Measurements from ENCODE around the gene HNRNPA3.

The HNRNPA3 gene

DNA sequence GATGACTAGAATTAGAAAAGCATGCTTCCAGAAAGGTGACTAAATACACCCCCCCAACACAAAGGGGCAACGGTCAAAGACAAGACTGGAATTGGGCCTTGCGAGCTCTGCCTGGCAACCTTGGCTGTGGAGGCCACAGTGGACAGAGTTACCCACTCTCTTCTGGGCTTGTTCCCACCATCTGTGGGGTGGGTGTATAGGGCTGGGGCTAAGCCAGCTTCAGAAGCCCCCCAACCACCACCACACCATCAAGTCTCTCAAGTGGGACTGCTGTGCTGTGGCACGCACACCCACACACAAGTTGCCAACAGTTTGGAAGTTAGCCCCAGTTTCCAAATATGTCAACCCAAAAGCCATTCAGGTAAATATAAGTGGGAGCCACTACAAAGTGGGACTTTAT is 44.1 kb downstream of the HNRNPA3 start:
- H2AFZ ChIP-seq (ENCODE audit: low read depth, low read length, severe bottlenecking) = no peak overlapping the region
- no peaks in the 10 kb centered on the region for H3K27me3 ChIP-seq (ENCODE audit: low read length)
- H3K9me3 ChIP-seq (ENCODE audit: insufficient read depth, low read length) = no peaks in the 10 kb centered on the region
- no peak overlapping the region for H3K27ac ChIP-seq (ENCODE audit: low read depth, low read length)
- no peak for TF ChIP-seq EZH2phosphoT487 (conservative IDR thresholded peaks at IDR 0.05; ENCODE audit: low read length)
- TF ChIP-seq, protein P1, sequence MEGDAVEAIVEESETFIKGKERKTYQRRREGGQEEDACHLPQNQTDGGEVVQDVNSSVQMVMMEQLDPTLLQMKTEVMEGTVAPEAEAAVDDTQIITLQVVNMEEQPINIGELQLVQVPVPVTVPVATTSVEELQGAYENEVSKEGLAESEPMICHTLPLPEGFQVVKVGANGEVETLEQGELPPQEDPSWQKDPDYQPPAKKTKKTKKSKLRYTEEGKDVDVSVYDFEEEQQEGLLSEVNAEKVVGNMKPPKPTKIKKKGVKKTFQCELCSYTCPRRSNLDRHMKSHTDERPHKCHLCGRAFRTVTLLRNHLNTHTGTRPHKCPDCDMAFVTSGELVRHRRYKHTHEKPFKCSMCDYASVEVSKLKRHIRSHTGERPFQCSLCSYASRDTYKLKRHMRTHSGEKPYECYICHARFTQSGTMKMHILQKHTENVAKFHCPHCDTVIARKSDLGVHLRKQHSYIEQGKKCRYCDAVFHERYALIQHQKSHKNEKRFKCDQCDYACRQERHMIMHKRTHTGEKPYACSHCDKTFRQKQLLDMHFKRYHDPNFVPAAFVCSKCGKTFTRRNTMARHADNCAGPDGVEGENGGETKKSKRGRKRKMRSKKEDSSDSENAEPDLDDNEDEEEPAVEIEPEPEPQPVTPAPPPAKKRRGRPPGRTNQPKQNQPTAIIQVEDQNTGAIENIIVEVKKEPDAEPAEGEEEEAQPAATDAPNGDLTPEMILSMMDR (IDR thresholded peaks at IDR 0.05; ENCODE audit: insufficient read depth, low read length, poor library complexity, severe bottlenecking) = no peak
- H3F3A ChIP-seq (ENCODE audit: insufficient read depth) = no peaks in the 10 kb centered on the region
- peaks cover 49% of the 10 kb centered on the region; the same call in 1 of the 2 replicates for H4K20me1 ChIP-seq (ENCODE audit: low read depth, low read length)
- H3K4me3 ChIP-seq (ENCODE audit: insufficient read depth, low read length, poor library complexity, severe bottlenecking) = no peak overlapping the region
- peaks cover 100% of the 10 kb centered on the region for H3K79me2 ChIP-seq (ENCODE audit: insufficient read depth, low read length)
- H3K9me2 ChIP-seq (replicated peaks; ENCODE audit: insufficient read depth, low read length) = no peaks in the 10 kb centered on the region
- no peak overlapping the region for H3K4me2 ChIP-seq (ENCODE audit: low read depth, low read length, poor library complexity, severe bottlenecking)
- H3K36me3 ChIP-seq (ENCODE audit: low read length) = peaks cover 3% of the 10 kb centered on the region; the same call in 1 of the 2 replicates
- H3K9ac ChIP-seq (ENCODE audit: low read length) = no peak overlapping the region

DNA sequence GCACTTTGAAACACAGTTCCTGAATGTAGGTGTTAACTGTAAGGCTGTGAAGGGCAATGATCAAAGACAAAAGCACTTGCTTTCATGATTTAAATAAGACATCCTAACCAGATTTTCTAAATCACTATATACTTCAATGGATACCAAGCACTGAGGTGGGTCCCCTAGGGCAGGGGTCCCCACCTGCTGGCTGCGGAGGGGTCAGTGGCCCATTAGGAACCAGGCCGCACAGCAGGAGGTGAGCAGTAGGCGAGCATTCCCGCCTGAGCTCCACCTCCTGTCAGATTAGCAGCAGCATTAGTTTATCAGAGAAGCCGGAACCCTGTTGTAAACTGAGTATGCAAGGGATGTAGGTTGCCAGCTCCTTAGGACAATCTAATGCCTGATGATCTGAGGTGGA is 44.9 kb downstream of the HNRNPA3 start:
- Histone ChIP-seq H3K27ac (ENCODE audit: low read depth, low read length) (no peak overlapping the region), H3K36me3 (ENCODE audit: low read length) (peaks cover 3% of the 10 kb centered on the region; the same call in 1 of the 2 replicates), H3K9me2 (replicated peaks; ENCODE audit: insufficient read depth, low read length) (no peaks in the 10 kb centered on the region), H3K4me3 (ENCODE audit: insufficient read depth, low read length, poor library complexity, severe bottlenecking) (no peak overlapping the region), H2AFZ (ENCODE audit: low read depth, low read length, severe bottlenecking) (no peak overlapping the region), H3K27me3 (ENCODE audit: low read length) (no peaks in the 10 kb centered on the region), H3K9me3 (ENCODE audit: insufficient read depth, low read length) (no peaks in the 10 kb centered on the region), H3K4me2 (ENCODE audit: low read depth, low read length, poor library complexity, severe bottlenecking) (no peak overlapping the region), H3K79me2 (ENCODE audit: insufficient read depth, low read length) (peaks cover 100% of the 10 kb centered on the region), H3K9ac (ENCODE audit: low read length) (no peak overlapping the region), H3F3A (ENCODE audit: insufficient read depth) (no peaks in the 10 kb centered on the region; the same call in 1 of the 2 replicates), H4K20me1 (ENCODE audit: low read depth, low read length) (peaks cover 53% of the 10 kb centered on the region)
- no peak for TF ChIP-seq EZH2phosphoT487 (conservative IDR thresholded peaks at IDR 0.05; ENCODE audit: low read length)
- TF ChIP-seq, protein P1 (IDR thresholded peaks at IDR 0.05; ENCODE audit: insufficient read depth, low read length, poor library complexity, severe bottlenecking) = no peak

DNA sequence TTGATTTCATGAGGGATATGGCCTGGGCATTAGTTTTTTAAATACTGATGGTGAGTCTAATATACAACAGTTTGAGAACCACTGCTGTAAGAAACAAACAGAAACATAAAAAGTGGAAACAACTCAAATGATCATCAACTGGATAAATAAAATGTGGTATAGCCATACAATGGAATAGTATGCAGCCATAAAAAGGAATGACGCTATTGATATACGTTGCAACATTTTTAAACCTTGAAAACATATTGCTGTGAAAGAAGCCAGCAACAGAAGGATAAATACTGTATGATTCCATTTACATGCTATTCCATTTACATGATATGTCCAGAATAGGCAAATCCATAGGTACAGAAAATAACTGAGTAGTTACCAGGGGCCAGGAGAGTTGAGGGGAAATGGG is 45.5 kb downstream of the HNRNPA3 start:
- Histone ChIP-seq H3K27me3 (ENCODE audit: low read length) (no peaks in the 10 kb centered on the region), H4K20me1 (ENCODE audit: low read depth, low read length) (peaks cover 55% of the 10 kb centered on the region), H3K9ac (ENCODE audit: low read length) (no peak overlapping the region), H3F3A (ENCODE audit: insufficient read depth) (no peaks in the 10 kb centered on the region; the same call in 1 of the 2 replicates), H3K79me2 (ENCODE audit: insufficient read depth, low read length) (peaks cover 100% of the 10 kb centered on the region), H3K4me3 (ENCODE audit: insufficient read depth, low read length, poor library complexity, severe bottlenecking) (no peak overlapping the region), H3K27ac (ENCODE audit: low read depth, low read length) (no peak overlapping the region), H2AFZ (ENCODE audit: low read depth, low read length, severe bottlenecking) (no peak overlapping the region), H3K36me3 (ENCODE audit: low read length) (peaks cover 9% of the 10 kb centered on the region; the same call in 1 of the 2 replicates), H3K9me2 (replicated peaks; ENCODE audit: insufficient read depth, low read length) (no peaks in the 10 kb centered on the region), H3K4me2 (ENCODE audit: low read depth, low read length, poor library complexity, severe bottlenecking) (no peak overlapping the region), H3K9me3 (ENCODE audit: insufficient read depth, low read length) (no peaks in the 10 kb centered on the region)
- TF ChIP-seq, protein P1 (IDR thresholded peaks at IDR 0.05; ENCODE audit: insufficient read depth, low read length, poor library complexity, severe bottlenecking) = no peak
- TF ChIP-seq EZH2phosphoT487 (conservative IDR thresholded peaks at IDR 0.05; ENCODE audit: low read length) = no peak
